Measurements from ENCODE around the gene LLGL2. TPM values are rescaled to one million over a fixed set of nuclear protein-coding genes. Genes with fewer than 3 reads are reported as not detected.

The LLGL2 gene
- total RNA-seq, 1 donor from 2014 or later = 33.1 TPM

GRCh38 chr17:75550139-75550465 is 24.6 kb downstream of the LLGL2 start:
- no peak for TF ChIP-seq CTCF (IDR thresholded peaks at IDR 0.05; ENCODE audit: unreplicated experiment)
- Mint-ChIP-seq H3K4me3 (no peak overlapping the region), H3K4me1 (peaks cover 31% of the 10 kb centered on the region), H3K9me3 (no peaks in the 10 kb centered on the region), H3K36me3 (no peaks in the 10 kb centered on the region), H3K27me3 (ENCODE audit: low read depth) (no peaks in the 10 kb centered on the region), H3K27ac (peak overlapping the region; percentile 87)
- no peak for DNase-seq (ENCODE audit: low spot score in 2 of 2, unreplicated experiment in 2 of 2)

DNA sequence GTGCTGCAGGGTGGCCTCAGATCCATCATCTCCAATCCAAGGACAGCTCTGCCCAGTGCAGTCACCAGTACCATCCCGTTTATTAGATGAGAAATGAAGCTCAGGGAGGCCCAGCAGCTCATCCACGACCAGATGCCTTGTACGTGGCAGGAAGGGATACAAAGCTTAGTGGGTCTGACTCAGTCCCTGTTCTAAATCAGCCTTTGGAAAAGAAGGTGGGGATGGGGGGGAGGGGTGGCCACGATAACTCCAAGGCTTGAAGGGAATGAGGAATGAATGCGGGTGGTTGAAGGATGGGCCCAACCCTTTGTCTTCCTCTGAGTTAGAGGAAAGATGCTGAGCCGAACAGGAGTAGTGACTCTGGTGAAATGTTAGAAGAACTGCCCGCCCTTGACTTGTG is 25.8 kb downstream of the LLGL2 start:
- no peak overlapping the region for H3K4me3 Mint-ChIP-seq
- no peak overlapping the region for H3K27ac Mint-ChIP-seq
- no peaks in the 10 kb centered on the region for H3K36me3 Mint-ChIP-seq

DNA sequence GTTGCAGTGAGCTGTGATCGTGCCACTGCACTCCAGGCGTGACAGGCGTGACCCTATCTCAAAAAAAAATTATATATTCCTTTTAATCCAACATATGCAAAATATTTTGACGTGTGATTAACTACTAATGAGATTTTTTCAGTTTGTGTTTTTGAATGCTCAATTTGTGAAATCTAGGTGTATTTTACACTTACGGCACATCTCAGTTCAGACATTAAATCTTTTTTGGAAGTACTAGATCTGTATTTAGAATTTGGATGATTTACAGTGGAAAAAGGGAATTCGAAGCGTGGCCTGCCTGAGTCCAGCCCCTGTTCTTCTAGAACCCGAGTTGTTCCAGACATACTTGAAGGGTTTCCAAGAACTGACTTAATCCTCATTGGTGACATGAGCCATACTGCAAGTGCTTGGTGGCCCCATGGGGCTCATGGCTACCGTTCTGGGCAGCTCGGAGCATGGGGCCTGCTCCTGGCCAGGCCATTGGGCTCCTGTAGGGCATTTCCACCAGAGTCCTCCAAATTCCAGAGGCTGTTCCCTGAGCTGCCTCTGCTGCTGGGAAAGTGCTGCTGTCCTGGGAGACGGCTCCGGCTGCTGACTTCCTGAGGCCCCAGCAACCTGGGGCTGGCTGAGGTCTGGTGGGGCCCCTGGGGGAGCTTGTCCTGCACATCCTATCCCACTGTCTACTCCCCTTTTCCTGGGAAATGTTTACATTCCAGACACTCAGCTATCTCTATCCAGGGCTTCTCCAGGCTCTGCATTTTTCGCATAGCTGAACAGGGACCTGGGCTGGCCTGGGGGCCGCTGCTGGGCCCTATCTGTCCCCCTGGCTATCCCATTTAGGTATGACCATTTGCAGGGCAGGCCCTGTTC is 27.2 kb downstream of the LLGL2 start:
- Mint-ChIP-seq H3K4me1 (peaks cover 33% of the 10 kb centered on the region), H3K27me3 (ENCODE audit: low read depth) (no peaks in the 10 kb centered on the region), H3K27ac (peak overlapping the region; percentile 91), H3K4me3 (no peak overlapping the region), H3K9me3 (no peaks in the 10 kb centered on the region), H3K36me3 (no peaks in the 10 kb centered on the region)
- DNase-seq (ENCODE audit: low spot score in 2 of 2, unreplicated experiment in 2 of 2) = no peak
- no peak for TF ChIP-seq CTCF (IDR thresholded peaks at IDR 0.05; ENCODE audit: unreplicated experiment)

More for the DNA sequence above, 25.8 kb downstream of the LLGL2 start:
- H3K9me3 Mint-ChIP-seq = no peaks in the 10 kb centered on the region
- H3K4me1 Mint-ChIP-seq = peaks cover 31% of the 10 kb centered on the region
- no peak for TF ChIP-seq CTCF (IDR thresholded peaks at IDR 0.05; ENCODE audit: unreplicated experiment)
- DNase-seq (ENCODE audit: low spot score in 2 of 2, unreplicated experiment in 2 of 2) = no peak
- no peaks in the 10 kb centered on the region for H3K27me3 Mint-ChIP-seq (ENCODE audit: low read depth)

GRCh38 chr17:75553295-75554110 is 28.0 kb downstream of the LLGL2 start:
- H3K36me3 Mint-ChIP-seq = no peaks in the 10 kb centered on the region
- no peaks in the 10 kb centered on the region for H3K27me3 Mint-ChIP-seq (ENCODE audit: low read depth)
- no peak overlapping the region for H3K4me3 Mint-ChIP-seq
- H3K9me3 Mint-ChIP-seq = no peaks in the 10 kb centered on the region
- DNase-seq (ENCODE audit: low spot score in 2 of 2, unreplicated experiment in 2 of 2) = no peak
- no peak for TF ChIP-seq CTCF (IDR thresholded peaks at IDR 0.05; ENCODE audit: unreplicated experiment)
- peak overlapping the region; percentile 91 for H3K27ac Mint-ChIP-seq
- peaks cover 33% of the 10 kb centered on the region for H3K4me1 Mint-ChIP-seq

DNA sequence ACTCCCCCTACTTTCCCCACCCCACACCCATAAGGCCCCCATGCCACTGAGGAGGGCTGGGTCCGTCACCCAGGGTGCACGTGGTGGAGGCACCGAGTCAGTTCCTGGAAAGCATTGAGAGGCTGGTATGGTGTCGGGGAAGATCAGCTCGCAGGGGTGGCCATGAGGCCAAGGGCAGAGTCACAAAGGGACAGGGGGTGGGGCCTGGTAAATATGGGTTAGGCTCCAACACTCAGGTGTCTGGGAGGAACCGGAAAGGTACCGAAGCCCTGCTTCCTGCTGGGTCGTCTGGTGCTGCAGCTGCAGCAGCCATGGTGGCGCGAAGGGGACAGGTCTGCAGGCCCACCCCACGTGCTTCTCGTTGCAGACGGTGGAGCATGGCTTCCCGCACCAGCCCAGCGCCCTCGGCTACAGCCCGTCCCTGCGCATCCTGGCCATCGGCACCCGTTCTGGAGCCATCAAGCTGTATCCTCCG is 30.2 kb downstream of the LLGL2 start:
- Mint-ChIP-seq H3K36me3 (no peaks in the 10 kb centered on the region), H3K4me1 (peaks cover 24% of the 10 kb centered on the region), H3K4me3 (no peak overlapping the region), H3K27ac (no peak overlapping the region), H3K9me3 (no peaks in the 10 kb centered on the region), H3K27me3 (ENCODE audit: low read depth) (no peaks in the 10 kb centered on the region)
- no peak for TF ChIP-seq CTCF (IDR thresholded peaks at IDR 0.05; ENCODE audit: unreplicated experiment)
- no peak for DNase-seq (ENCODE audit: low spot score in 2 of 2, unreplicated experiment in 2 of 2)
